Activated CD4-positive, alpha-beta memory T cell treated with anti-CD3 and anti-CD28 coated beads for 36 hours (primary cell): ENCODE measurements around the gene AHNAK2. TPM values are rescaled to one million over a fixed set of nuclear protein-coding genes. Genes with fewer than 3 reads are reported as not detected.
"Not testable (repeated sequence)": the region's sequence is repeated elsewhere in the genome, so short reads cannot be mapped to it uniquely, and the experiment has no call there.

Source experiments
- CTCF ChIA-PET: fragments of 350-600 bp; sonication (Branson Sonifier 250); formaldehyde crosslinking; loops from one replicate; lab custom pipeline; 2021; ENCODE audit warnings: antibody characterized with exemption, inconsistent platforms; lab: Charles Lee
- POLR2A ChIA-PET: fragments of 350-600 bp; sonication (Branson Sonifier 250); formaldehyde crosslinking; loops from one replicate; lab custom pipeline; 2021; ENCODE audit warnings: antibody characterized with exemption; lab: Charles Lee
- DNase-seq: peaks from one replicate; pipeline ENCODE4 v3.0.0-alpha.2; 2020
- H3K27ac Mint-ChIP-seq: one replicate; pipeline ENCODE4 v1.8.0; 2021; ENCODE audit warnings: mixed read lengths
- H3K27me3 Mint-ChIP-seq: one replicate; pipeline ENCODE4 v1.8.0; 2021; ENCODE audit warnings: mixed read lengths
- H3K36me3 Mint-ChIP-seq: one replicate; pipeline ENCODE4 v1.8.0; 2021; ENCODE audit warnings: mixed read lengths
- H3K4me1 Mint-ChIP-seq: one replicate; pipeline ENCODE4 v1.8.0; 2021; ENCODE audit warnings: low read depth, mixed read lengths
- H3K4me3 Mint-ChIP-seq: one replicate; pipeline ENCODE4 v1.8.0; 2021; ENCODE audit warnings: mild to moderate bottlenecking, mixed read lengths
- H3K9me3 Mint-ChIP-seq: one replicate; pipeline ENCODE4 v1.8.0; 2021; ENCODE audit warnings: mixed read lengths
- intact Hi-C: fragments of 100-400 bp; cut with micrococcal nuclease; formaldehyde crosslinking; loops from one replicate; pipeline ENCODE4 v1.15.1; 2023
- total RNA-seq, 2 experiments: library from RNA; stranded (reverse); gene quantifications; one replicate each; pipeline ENCODE4 v1.2.3, GENCODE V29; 2021

Gene AHNAK2
- total RNA-seq, 2 experiments from 2014 or later = 0.02 to 0.05 TPM

- H3K9me3 Mint-ChIP-seq, H3K36me3 Mint-ChIP-seq, intact Hi-C loops, H3K27ac Mint-ChIP-seq, H3K4me1 Mint-ChIP-seq, POLR2A ChIA-PET, DNase-seq, H3K27me3 Mint-ChIP-seq, H3K4me3 Mint-ChIP-seq, CTCF ChIA-PET: not testable (repeated sequence)
These were observed 58.8 kb downstream of the AHNAK2 start for GRCh38 chr14:104919152-104919992.

- ChIA-PET CTCF (no interaction called here), POLR2A (no interaction called here)
- Mint-ChIP-seq H3K9me3 (no peaks in the 10 kb centered on the region), H3K36me3 (no peaks in the 10 kb centered on the region), H3K27me3 (peaks cover 5% of the 10 kb centered on the region), H3K27ac (no peak overlapping the region), H3K4me1 (no peaks in the 10 kb centered on the region), H3K4me3 (no peak overlapping the region)
- intact Hi-C loops = no loop called here
- no peak for DNase-seq
These were observed 60.2 kb downstream of the AHNAK2 start for GRCh38 chr14:104917993-104918392.

- Mint-ChIP-seq H3K27ac (no peak overlapping the region), H3K4me3 (no peak overlapping the region), H3K9me3 (peaks cover 1% of the 10 kb centered on the region), H3K36me3 (peaks cover under 1% of the 10 kb centered on the region), H3K4me1 (no peaks in the 10 kb centered on the region), H3K27me3 (peaks cover 5% of the 10 kb centered on the region)
- POLR2A ChIA-PET = no interaction called here
- no peak for DNase-seq
- CTCF ChIA-PET = no interaction called here
- intact Hi-C loops = no loop called here
These were observed 61.1 kb downstream of the AHNAK2 start for GRCh38 chr14:104917116-104917515.

GRCh38 chr14:104913435-104913834 is 64.7 kb downstream of the AHNAK2 start:
- no peak for DNase-seq
- no peak overlapping the region for H3K4me3 Mint-ChIP-seq
- intact Hi-C loops = no loop called here
- no peak overlapping the region for H3K27ac Mint-ChIP-seq
- peaks cover 16% of the 10 kb centered on the region for H3K27me3 Mint-ChIP-seq
- peaks cover 2% of the 10 kb centered on the region for H3K36me3 Mint-ChIP-seq
- peaks cover 10% of the 10 kb centered on the region for H3K9me3 Mint-ChIP-seq
- ChIA-PET CTCF (no interaction called here), POLR2A (no interaction called here)
- no peaks in the 10 kb centered on the region for H3K4me1 Mint-ChIP-seq

GRCh38 chr14:104912053-104912452 is 66.1 kb downstream of the AHNAK2 start:
- Mint-ChIP-seq H3K27ac (no peak overlapping the region), H3K27me3 (peaks cover 21% of the 10 kb centered on the region), H3K36me3 (peaks cover 2% of the 10 kb centered on the region), H3K9me3 (peaks cover 10% of the 10 kb centered on the region), H3K4me1 (no peaks in the 10 kb centered on the region), H3K4me3 (no peak overlapping the region)
- ChIA-PET CTCF (interaction anchor here (1.3 kb wide), 1 partner anchor 12 kb away, joined by 3 read pairs; no protein-coding TSS in a partner anchor), POLR2A (interaction anchor here (0.6 kb wide), 1 partner anchor 954 kb away, joined by 3 read pairs; no protein-coding TSS in a partner anchor)
- intact Hi-C loops = no loop called here
- no peak for DNase-seq

- H3K27ac Mint-ChIP-seq = no peak overlapping the region
- H3K36me3 Mint-ChIP-seq = peaks cover 2% of the 10 kb centered on the region
- CTCF ChIA-PET = no interaction called here
These were observed 69.9 kb downstream of the AHNAK2 start for GRCh38 chr14:104908303-104908702.

GRCh38 chr14:104905579-104905933 is 72.6 kb downstream of the AHNAK2 start:
- H3K36me3 Mint-ChIP-seq, H3K27ac Mint-ChIP-seq, CTCF ChIA-PET, H3K4me1 Mint-ChIP-seq, H3K9me3 Mint-ChIP-seq, DNase-seq, intact Hi-C loops, H3K4me3 Mint-ChIP-seq: not testable (repeated sequence)
- H3K27me3 Mint-ChIP-seq = peaks cover 25% of the 10 kb centered on the region
- POLR2A ChIA-PET = interaction anchor here (0.6 kb wide), 1 partner anchor 17 kb away, joined by 3 read pairs; no protein-coding TSS in a partner anchor

More at GRCh38 chr14:104908303-104908702, 69.9 kb downstream of the AHNAK2 start:
- H3K27me3 Mint-ChIP-seq = peaks cover 32% of the 10 kb centered on the region
- H3K9me3 Mint-ChIP-seq = peaks cover 10% of the 10 kb centered on the region
- no peak overlapping the region for H3K4me3 Mint-ChIP-seq
- intact Hi-C loops = no loop called here
- H3K4me1 Mint-ChIP-seq = no peaks in the 10 kb centered on the region
- no peak for DNase-seq
- POLR2A ChIA-PET = no interaction called here

GRCh38 chr14:104904650-104905578 is 73.3 kb downstream of the AHNAK2 start:
- H3K9me3 Mint-ChIP-seq, DNase-seq, H3K4me1 Mint-ChIP-seq, H3K27ac Mint-ChIP-seq, H3K36me3 Mint-ChIP-seq, intact Hi-C loops, CTCF ChIA-PET, H3K4me3 Mint-ChIP-seq: not testable (repeated sequence)
- peaks cover 21% of the 10 kb centered on the region for H3K27me3 Mint-ChIP-seq
- POLR2A ChIA-PET = interaction anchor here (0.6 kb wide), 1 partner anchor 17 kb away, joined by 3 read pairs; no protein-coding TSS in a partner anchor

GRCh38 chr14:104903990-104904389 is 74.2 kb downstream of the AHNAK2 start:
- no peaks in the 10 kb centered on the region for H3K9me3 Mint-ChIP-seq
- ChIA-PET CTCF (no interaction called here), POLR2A (no interaction called here)
- H3K4me3 Mint-ChIP-seq = no peak overlapping the region
- no peak overlapping the region for H3K27ac Mint-ChIP-seq
- no peak for DNase-seq
- no peaks in the 10 kb centered on the region for H3K36me3 Mint-ChIP-seq
- peaks cover 20% of the 10 kb centered on the region for H3K27me3 Mint-ChIP-seq
- intact Hi-C loops = no loop called here
- H3K4me1 Mint-ChIP-seq = peaks cover 4% of the 10 kb centered on the region

GRCh38 chr14:104900639-104901512 is 77.3 kb downstream of the AHNAK2 start:
- no peak overlapping the region for H3K27ac Mint-ChIP-seq
- no peak for DNase-seq
- CTCF ChIA-PET = no interaction called here
- peaks cover 16% of the 10 kb centered on the region for H3K27me3 Mint-ChIP-seq
- no peaks in the 10 kb centered on the region for H3K36me3 Mint-ChIP-seq
- H3K4me1 Mint-ChIP-seq = peaks cover 8% of the 10 kb centered on the region
- H3K4me3 Mint-ChIP-seq = no peak overlapping the region
- H3K9me3 Mint-ChIP-seq = no peaks in the 10 kb centered on the region
- POLR2A ChIA-PET = no interaction called here
- intact Hi-C loops = no loop called here

GRCh38 chr14:104899781-104900180 is 78.4 kb downstream of the AHNAK2 start:
- Mint-ChIP-seq H3K4me1 (peaks cover 8% of the 10 kb centered on the region), H3K27ac (no peak overlapping the region), H3K27me3 (peaks cover 14% of the 10 kb centered on the region), H3K9me3 (no peaks in the 10 kb centered on the region), H3K36me3 (no peaks in the 10 kb centered on the region), H3K4me3 (no peak overlapping the region)
- DNase-seq = no peak
- POLR2A ChIA-PET = no interaction called here
- CTCF ChIA-PET = interaction anchor here (0.8 to 1.0 kb wide), 2 partner anchors 12 to 120 kb away, joined by 3 to 4 read pairs; no protein-coding TSS in a partner anchor
- intact Hi-C loops = loop anchor here (5.0 kb wide), 1 partner anchor 78 kb away; the partner anchor contains the start of gene AHNAK2
